Kidney capillary endothelial cell (primary cell): ENCODE results near the gene SHBG.

Experiments used
- DNase-seq: peaks from one replicate; pipeline ENCODE4 v3.0.0-alpha.2; 2018; ENCODE audit warnings: low spot score

SHBG gene

DNA sequence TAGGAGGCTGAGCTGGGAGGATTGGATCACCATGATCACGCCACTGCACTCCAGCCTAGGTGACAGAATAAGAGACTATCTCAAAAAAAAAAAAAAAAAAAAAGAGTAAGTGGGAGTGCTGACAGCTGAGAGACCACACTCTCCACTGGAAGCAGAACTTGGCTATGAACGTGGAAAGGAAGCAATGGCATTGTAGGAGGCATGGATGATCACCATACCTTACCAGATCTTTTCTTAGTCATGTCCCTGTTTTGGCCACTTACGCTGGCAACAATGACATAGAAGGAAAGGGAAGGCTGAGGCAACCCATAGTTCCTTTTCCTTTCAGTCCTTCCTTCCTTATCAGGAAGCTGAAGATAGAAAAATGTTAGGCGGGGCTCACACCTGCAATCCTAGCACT, 17.1 kb downstream of the SHBG start:
- DNase-seq: no peak

DNA sequence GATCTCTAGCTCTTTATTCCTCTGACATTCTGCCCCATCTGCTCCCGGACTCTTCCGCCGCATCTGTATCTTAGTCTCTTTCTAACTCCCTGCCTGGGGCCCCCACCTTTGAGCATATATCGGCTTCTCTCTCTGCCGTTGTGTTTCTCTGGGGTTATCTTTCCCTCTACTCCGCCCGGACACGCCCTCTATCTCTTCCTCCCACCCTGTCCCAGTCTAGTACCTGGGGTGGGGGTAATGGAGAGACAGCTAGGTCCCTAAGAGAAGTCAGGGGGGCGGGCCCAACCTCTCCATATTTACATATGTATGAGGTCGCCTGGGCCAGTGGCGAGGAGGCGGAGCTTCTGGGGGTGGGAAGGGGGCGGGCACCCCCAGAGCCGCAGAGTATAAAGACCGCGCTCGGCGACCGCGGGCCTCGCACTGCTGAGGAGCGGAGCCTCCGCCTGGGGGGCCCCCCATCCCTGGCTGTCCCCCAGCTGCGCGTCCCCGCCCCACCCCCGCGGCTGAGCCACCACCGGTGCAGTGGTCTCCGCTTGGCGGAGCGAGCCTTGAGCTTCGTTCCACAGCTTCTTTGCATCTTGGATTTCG, 20.7 kb downstream of the SHBG start, which contains the start of gene ATP1B2:
TSS of gene ATP1B2 (plus strand) at position 418 of the 588 bp plus-strand sequence. CDS start 593 bp downstream, outside the sequence.
- DNase-seq: no peak

DNA sequence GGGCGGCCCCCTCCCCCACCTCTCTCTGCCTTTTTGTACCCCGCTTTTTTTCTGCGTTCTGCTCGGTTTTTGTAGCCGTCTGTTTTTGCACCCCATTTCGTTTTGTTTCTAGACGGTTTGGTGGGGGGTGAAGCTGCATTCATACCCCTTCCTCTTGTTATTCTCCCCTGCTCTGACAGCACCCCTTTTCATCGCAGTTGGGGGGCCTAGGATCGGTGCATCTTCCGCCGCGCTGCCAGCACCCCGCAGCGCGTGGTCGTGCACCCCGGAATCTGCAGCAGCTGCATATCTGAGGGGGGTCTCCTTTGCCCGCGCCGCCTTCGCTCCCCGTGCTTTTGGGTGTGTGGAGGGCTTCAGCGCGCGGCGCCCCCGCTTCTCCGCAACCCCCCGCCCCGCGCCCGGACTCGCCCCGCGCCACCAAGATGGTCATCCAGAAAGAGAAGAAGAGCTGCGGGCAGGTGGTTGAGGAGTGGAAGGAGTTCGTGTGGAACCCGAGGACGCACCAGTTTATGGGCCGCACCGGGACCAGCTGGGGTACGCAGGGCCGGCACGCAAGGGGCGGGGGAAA, 21.2 kb downstream of the SHBG start:
- no peak for DNase-seq

DNA sequence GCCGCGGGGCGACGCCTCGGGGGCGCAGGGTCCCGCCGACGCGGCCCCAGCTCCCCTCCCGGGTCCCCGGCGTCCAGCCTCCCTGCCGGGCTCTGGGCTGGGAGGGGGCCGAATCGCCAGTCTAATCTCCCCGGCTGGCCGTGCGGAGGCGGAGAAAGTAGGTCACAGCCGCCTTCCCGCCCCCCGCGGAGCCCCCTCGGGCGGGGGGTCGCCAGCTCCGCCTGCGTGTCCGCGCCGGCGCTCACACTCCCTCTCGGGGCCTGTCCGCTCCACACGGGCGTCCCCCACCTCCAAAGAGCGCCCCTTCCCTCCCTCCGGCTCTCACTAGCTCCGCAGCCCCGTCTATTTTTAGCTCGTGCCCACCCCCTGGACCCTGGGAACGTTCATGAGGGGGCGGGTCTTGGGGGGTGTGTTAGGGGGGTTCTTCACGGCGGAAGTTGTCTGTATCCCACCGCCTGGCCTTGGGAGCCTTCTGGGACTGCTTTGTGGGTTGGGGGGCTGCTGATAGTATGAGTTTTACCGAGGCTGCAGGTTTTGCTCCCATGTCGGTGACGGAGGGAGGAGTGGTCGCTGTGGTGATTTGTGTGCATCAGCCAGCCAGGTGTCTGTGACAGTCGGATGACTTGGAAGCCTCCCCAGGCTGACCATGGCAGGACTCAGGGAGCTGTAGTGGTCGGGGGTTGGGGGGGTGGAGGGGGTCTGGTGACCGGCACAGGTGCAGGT, 21.9 kb downstream of the SHBG start:
- no peak for DNase-seq

DNA sequence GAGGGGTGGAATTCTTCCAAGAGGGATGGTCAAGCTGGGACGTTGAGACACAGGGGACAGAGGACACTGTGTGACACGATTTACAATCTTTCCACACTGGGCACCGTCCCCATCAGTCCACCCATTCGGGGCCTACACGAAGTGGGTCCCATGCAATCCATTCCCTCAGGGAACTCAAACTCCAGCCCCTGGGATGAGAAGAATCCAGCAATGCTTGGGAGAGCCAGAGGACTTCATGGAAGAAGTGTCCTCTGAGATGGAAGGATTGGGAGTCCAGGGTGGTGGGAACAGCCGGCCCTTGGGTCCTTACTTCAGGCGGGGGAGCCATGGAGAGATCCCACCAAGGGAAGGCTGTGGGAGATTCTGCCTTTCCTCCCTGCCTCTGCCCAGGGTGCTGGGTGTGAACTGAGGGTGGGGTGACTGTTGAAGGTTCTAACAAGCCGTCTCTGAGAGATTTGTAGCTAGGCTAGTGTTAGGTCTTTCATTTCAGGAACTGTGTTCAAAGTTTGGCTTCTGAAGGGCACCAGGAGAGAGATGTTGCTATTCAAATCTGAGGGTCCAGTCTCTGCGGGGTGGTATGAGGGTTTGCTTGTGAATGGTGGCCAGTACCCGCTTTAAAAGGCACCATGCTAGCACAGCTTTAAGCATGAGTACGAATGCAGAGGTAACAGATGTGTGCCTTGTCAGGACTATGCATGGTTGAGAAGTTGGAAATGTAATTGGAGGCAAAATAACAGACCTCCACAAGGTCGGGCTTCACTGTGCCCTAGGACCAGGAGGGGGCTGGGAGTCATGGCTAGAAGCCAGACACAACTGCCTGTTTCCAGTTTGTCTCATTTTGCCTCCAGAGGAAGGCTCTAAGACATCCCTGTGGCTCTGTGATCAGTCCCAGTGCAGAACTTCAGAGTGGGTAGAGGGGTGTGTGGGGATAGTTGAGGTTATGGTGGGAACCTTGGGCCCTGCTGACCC, 22.7 kb downstream of the SHBG start:
- DNase-seq: no peak

DNA sequence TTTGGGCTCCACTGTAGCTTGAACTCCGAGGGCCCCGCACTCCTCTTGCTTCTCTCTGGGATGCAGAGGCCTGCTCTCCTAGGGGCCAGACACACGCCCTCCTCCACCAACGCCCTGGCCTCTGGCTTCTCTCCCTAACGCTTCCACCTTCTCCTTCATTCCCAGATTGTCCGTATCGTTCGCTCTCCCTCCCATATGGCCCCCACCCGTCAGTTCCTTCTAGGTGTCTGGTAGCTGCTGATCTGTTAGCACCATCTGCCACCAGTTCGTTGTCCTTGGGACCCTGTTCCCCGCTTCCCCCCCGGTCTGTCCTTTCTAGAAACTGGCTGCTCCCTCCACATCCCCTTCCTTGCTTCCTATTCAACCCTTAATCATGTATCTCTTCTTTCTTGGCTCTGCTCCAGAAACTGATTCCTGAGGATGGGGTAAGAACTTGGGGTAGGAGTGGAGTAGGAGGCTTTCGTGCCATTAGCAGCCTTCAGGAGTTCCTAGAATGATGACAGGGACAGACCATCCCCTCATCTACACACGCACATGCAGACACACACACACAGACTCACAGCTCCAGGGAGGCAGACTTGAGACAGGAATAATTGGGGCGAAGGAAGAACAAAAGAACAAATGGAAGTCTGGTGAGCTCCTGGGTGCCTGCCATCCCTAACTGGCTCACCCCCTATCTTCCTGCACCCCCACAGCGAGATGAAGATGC, 25.1 kb downstream of the SHBG start:
- no peak for DNase-seq

DNA sequence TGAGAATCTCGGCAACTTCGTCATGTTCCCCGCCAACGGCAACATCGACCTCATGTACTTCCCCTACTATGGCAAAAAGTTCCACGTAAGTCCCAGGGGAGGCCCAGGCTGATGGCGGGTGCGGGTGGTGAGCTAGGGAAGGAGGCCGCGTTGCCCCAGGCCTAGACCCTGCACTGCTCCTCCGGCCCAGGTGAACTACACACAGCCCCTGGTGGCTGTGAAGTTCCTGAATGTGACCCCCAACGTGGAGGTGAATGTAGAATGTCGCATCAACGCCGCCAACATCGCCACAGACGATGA, 25.6 kb downstream of the SHBG start:
- no peak for DNase-seq

DNA sequence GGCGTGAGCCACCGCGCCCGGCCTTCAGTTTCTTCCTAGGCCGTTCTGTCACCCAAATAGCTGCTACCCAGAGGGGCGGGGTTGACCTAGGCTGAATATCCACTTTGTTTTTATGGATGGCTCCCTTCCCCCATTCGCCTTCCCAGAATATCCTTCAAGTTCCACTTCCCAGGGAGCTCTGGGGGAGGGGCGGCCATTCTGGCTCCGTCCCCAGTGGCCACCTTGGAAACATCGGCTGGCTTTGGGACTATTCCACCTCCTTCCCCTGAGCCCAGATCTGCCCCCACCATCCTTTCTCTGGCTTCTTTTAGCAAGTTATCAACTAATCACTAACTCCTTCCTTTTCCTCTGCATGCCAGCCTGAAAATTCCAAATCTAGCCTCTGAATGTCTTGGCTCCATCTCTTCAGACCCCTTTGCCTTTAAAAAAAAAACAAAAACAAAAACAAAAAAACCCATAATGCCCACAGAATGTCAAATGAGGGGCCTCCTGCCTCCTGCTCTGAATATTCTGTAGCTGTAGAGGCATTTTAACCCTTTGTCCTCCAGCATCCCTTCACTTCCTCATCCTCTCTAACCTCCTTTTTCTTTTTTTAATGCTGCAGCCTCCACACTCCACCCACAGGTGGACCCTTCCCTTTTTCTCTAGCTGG, 27.1 kb downstream of the SHBG start:
- DNase-seq: no peak

DNA sequence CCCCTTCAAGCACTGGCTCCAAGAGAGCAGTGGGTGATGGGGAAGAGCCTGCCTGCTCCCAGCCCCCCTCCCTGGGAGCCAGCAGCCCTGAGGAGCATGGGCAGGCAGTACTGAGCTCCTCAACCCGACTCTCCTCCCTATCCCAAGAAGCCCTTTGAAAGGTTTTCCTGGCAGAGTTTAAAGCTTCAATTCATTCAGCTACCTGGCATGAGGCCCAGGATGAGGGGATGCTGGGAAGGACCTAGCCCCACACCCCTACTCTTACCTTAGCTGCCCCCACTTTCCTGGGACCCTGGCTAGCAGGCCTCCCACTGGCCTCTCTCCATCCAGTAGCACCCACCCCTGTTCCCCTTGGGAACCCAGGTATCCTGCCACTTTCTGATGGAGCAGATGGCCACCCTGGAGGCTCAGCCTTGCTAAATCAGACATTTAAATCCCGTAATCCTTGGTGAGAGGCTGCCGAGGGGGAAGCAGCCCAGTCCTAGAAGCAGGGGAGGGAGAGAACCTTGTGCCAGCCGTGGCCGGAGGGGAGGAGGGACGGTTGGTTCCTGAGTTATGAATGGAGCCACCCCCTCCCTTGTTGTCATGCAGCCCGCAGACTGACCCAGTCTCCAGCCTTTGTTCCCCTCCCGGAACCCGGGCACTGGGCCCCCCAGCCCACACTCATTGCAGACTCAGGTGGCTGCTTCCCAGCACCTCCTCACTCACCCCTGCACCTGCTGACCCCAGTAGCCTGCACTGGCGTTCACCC, 37.9 kb downstream of the SHBG start:
- DNase-seq: no peak

DNA sequence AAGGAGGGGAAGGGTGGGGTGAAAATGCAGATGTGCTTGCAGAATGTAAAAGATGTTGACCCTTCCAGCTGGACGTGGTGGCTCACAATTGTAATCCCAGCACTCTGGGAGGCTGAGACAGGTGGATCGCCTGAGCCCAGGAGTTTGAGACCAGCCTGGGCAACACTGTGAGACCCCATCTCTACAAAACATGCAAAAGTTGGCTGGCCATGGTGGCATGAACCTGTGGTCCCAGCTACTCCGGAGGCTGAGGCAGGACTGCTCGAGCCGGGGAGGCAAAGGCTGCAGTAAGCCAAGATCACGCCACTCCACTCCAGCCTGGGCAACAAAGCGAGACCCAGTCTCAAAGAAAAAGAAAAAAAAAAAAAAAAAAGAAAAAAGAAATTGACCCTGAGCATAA, 38.5 kb downstream of the SHBG start:
- DNase-seq: no peak

DNA sequence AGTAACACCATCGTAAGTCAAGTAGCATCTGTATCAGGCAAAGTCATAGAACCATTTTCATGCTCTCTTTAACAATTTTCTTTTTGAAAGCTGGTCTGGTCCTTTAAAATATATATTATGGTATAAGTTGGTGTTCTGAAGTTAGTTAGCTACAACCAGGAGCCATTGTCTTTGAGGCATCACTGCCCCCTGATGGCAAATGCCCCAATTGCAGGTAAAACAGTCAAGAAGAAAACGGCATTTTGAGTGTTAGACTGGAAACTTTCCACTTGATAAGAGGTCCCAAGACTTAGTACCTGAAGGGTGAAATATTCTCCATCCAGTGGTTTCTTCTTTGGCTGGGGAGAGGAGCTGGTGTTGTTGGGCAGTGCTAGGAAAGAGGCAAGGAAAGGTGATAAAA, 43.3 kb downstream of the SHBG start:
- DNase-seq: no peak

DNA sequence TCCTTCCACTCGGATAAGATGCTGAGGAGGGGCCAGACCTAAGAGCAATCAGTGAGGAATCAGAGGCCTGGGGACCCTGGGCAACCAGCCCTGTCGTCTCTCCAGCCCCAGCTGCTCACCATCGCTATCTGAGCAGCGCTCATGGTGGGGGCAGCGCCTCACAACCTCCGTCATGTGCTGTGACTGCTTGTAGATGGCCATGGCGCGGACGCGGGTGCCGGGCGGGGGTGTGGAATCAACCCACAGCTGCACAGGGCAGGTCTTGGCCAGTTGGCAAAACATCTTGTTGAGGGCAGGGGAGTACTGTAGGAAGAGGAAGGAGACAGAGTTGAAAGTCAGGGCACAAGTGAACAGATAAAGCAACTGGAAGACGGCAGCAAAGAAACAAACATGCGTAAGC, 45.0 kb downstream of the SHBG start:
- DNase-seq: no peak

DNA sequence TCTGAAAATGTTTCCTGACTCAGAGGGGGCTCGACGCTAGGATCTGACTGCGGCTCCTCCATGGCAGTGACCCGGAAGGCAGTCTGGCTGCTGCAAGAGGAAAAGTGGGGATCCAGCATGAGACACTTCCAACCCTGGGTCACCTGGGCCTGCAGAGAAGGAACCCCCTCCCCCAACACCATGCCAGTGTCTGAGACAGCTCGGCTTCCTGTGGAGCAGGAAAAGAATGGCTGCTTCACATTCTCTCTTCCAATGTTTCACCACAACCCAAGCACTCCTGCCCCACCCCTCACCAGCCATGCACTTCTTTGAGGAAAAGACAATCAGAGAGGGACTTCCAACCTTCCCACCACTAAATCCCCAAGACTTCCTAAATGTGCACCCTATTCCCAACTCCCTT, 46.6 kb downstream of the SHBG start:
- no peak for DNase-seq

DNA sequence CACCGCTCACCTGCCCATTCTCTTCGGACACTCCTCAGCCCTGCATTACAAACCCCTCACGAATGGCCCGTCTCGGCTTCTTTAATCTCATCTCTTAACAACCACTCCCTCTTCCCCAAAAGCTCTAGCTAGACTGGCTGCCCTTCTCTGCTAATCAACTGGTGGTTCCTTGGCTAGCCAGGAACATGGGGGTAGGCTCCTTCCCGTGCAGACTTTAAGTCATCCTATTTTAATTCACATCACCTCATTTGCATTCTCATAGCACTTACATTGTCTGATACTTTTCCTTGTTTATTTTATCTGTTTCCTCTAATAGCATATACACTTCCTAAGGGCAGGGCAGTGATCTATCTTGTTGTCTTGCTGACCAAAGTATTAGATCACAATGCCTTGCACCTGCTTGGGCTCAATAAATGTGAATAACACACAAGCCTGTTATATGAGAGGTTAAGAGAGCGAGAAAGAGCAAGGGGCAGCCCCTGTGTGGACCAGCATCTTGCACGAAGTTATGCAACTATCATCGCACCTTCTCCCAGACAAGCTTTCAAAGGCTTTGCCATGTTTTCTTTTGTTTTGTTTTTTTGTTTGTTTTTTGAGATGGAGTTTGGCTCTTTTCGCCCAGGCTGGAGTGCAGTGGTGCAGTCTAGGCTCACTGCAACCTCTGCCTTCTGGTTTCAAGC, 47.6 kb downstream of the SHBG start:
- DNase-seq: no peak
